H9 (cell line): ENCODE results near the gene COQ8B. TPM values are rescaled to one million over a fixed set of nuclear protein-coding genes. Genes with fewer than 3 reads are reported as not detected.

Experiments
- DNase-seq: peaks from one replicate; pipeline ENCODE4 v3.0.0-alpha.2; 2017
- H2AFZ ChIP-seq: one replicate; pipeline ENCODE4 v1.6.1; 2013; ENCODE audit warnings: mild to moderate bottlenecking, low read length, control low read depth, moderate library complexity
- H2AK5ac ChIP-seq: 2 replicates; pipeline ENCODE4 v1.6.1; 2013; ENCODE audit warnings: low read length, control low read depth, mixed read lengths; ENCODE audit not compliant: insufficient read length
- H2BK120ac ChIP-seq: one replicate; pipeline ENCODE4 v1.6.1; 2013; ENCODE audit warnings: low read depth, mild to moderate bottlenecking, low read length, control low read depth, inconsistent platforms; ENCODE audit not compliant: poor library complexity, severe bottlenecking
- H2BK12ac ChIP-seq: 2 replicates; pipeline ENCODE4 v1.6.1; 2013; ENCODE audit warnings: low read length, control low read depth, mixed read lengths, low read depth; ENCODE audit not compliant: insufficient read length
- H2BK15ac ChIP-seq: 2 replicates; pipeline ENCODE4 v1.6.1; 2013; ENCODE audit warnings: low read depth, low read length, control low read depth
- H2BK20ac ChIP-seq: one replicate; pipeline ENCODE4 v1.6.1; 2013; ENCODE audit warnings: low read depth, mild to moderate bottlenecking, low read length, control low read depth, inconsistent platforms; ENCODE audit not compliant: poor library complexity, severe bottlenecking
- H2BK5ac ChIP-seq: 2 replicates; pipeline ENCODE4 v1.6.1; 2013; ENCODE audit warnings: low read length, control low read depth, mixed read lengths; ENCODE audit not compliant: insufficient read length
- H3K14ac ChIP-seq: 2 replicates; pipeline ENCODE4 v1.6.1; 2013; ENCODE audit warnings: low read length, control low read depth; ENCODE audit not compliant: insufficient read depth
- H3K18ac ChIP-seq: 2 replicates; pipeline ENCODE4 v1.6.1; 2013; ENCODE audit warnings: low read depth, mild to moderate bottlenecking, mixed read lengths, low read length, control low read depth; ENCODE audit not compliant: insufficient read length
- H3K23ac ChIP-seq: 2 replicates; pipeline ENCODE4 v1.6.1; 2013; ENCODE audit warnings: low read length, control low read depth, mixed read lengths, low read depth; ENCODE audit not compliant: insufficient read length
- H3K23me2 ChIP-seq: 2 replicates; pipeline ENCODE4 v1.6.1; 2013; ENCODE audit warnings: low read depth, mild to moderate bottlenecking, mixed read lengths, low read length, control low read depth; ENCODE audit not compliant: insufficient read length, poor library complexity, severe bottlenecking
- H3K27ac ChIP-seq: 2 replicates; pipeline ENCODE4 v1.5.1; 2013; ENCODE audit warnings: low read length, control low read depth, mixed read lengths, low read depth; ENCODE audit not compliant: insufficient read length
- H3K27me3 ChIP-seq: 2 replicates; pipeline ENCODE4 v1.6.1; 2013; ENCODE audit warnings: low read length, control low read depth, inconsistent platforms; ENCODE audit not compliant: insufficient read depth
- H3K4ac ChIP-seq: 2 replicates; pipeline ENCODE4 v1.6.1; 2013; ENCODE audit warnings: low read depth, mild to moderate bottlenecking, control low read depth, inconsistent platforms, low read length, moderate library complexity
- H3K4me1 ChIP-seq: 2 replicates; pipeline ENCODE4 v1.6.1; 2013; ENCODE audit warnings: low read length, control low read depth, inconsistent platforms; ENCODE audit not compliant: insufficient read depth
- H3K4me2 ChIP-seq: 2 replicates; pipeline ENCODE4 v1.6.1; 2013; ENCODE audit warnings: low read length, control low read depth, mixed read lengths; ENCODE audit not compliant: insufficient read length, insufficient read depth
- H3K56ac ChIP-seq: 2 replicates; pipeline ENCODE4 v1.6.1; 2013; ENCODE audit warnings: low read depth, mild to moderate bottlenecking, mixed read lengths, low read length, control low read depth; ENCODE audit not compliant: insufficient read length
- H3K79me1 ChIP-seq: 2 replicates; pipeline ENCODE4 v1.6.1; 2013; ENCODE audit warnings: low read depth, mild to moderate bottlenecking, moderate library complexity, low read length, control low read depth, inconsistent platforms; ENCODE audit not compliant: insufficient read depth, poor library complexity, severe bottlenecking
- H3K79me2 ChIP-seq: 2 replicates; pipeline ENCODE4 v1.6.1; 2013; ENCODE audit warnings: low read length, control low read depth, inconsistent platforms; ENCODE audit not compliant: insufficient read depth
- H3K9ac ChIP-seq: 2 replicates; pipeline ENCODE4 v1.6.1; 2013; ENCODE audit warnings: low read length, control low read depth, mixed read lengths; ENCODE audit not compliant: insufficient read length; ENCODE audit errors: extremely low read depth
- H3K9me3 ChIP-seq: one replicate; pipeline ENCODE4 v1.6.1; 2013; ENCODE audit warnings: low read depth, low read length, inconsistent platforms; ENCODE audit not compliant: control insufficient read depth
- H3T11ph ChIP-seq: one replicate; pipeline ENCODE4 v1.6.1; 2013; ENCODE audit warnings: mild to moderate bottlenecking, low read length, control low read depth, inconsistent platforms
- H4K20me1 ChIP-seq: one replicate; pipeline ENCODE4 v1.6.1; 2013; ENCODE audit not compliant: control insufficient read depth, insufficient read length, insufficient read depth
- H4K5ac ChIP-seq: 2 replicates; pipeline ENCODE4 v1.6.1; 2013; ENCODE audit warnings: low read depth, mild to moderate bottlenecking, mixed read lengths, low read length, control low read depth; ENCODE audit not compliant: insufficient read length
- H4K8ac ChIP-seq: replicated peaks from 2 replicates; pipeline ENCODE4 v1.6.1; 2013; ENCODE audit warnings: low read length, control low read depth, mixed read lengths, low read depth; ENCODE audit not compliant: insufficient read length
- H4K91ac ChIP-seq: 2 replicates; pipeline ENCODE4 v1.6.1; 2013; ENCODE audit warnings: low read depth, mild to moderate bottlenecking, moderate library complexity, mixed read lengths, low read length, control low read depth; ENCODE audit not compliant: insufficient read length
- H3K27ac Mint-ChIP-seq, 3 experiments: 2 replicates in 2 of 3; 3 replicates in 1 of 3; pipeline ENCODE4 v1.8.0; 2020 to 2021; ENCODE audit warnings: mixed read lengths in 3 of 3, mild to moderate bottlenecking in 1 of 3, moderate library complexity in 1 of 3
- H3K27me3 Mint-ChIP-seq: 2 replicates; pipeline ENCODE4 v1.8.0; 2021; ENCODE audit warnings: low read depth, mild to moderate bottlenecking, moderate library complexity, mixed read lengths
- H3K36me3 Mint-ChIP-seq, 3 experiments: 2 replicates in 2 of 3; 3 replicates in 1 of 3; pipeline ENCODE4 v1.8.0; 2020 to 2021; ENCODE audit warnings: low read depth in 3 of 3, mixed read lengths in 3 of 3; ENCODE audit not compliant: insufficient read depth in 1 of 3
- H3K4me1 Mint-ChIP-seq, 2 experiments: 2 replicates each; pipeline ENCODE4 v1.8.0; 2020; ENCODE audit warnings: mixed read lengths in 2 of 2
- H3K4me3 Mint-ChIP-seq, 2 experiments: 2 replicates in 1 of 2; 3 replicates in 1 of 2; pipeline ENCODE4 v1.8.0; 2020 to 2021; ENCODE audit warnings: mild to moderate bottlenecking in 2 of 2, mixed read lengths in 2 of 2, moderate library complexity in 1 of 2
- H3K9me3 Mint-ChIP-seq, 2 experiments: 2 replicates in 1 of 2; 3 replicates in 1 of 2; pipeline ENCODE4 v1.8.0; 2020; ENCODE audit warnings: mild to moderate bottlenecking in 2 of 2, mixed read lengths in 2 of 2, moderate library complexity in 1 of 2
- whole genome bisulfite sequencing: extraction: QIAGEN DNeasy Blood & Tissue Kit; methylation state at CpG from one replicate; pipeline ENCODE4 v1.1.7; 2013; ENCODE audit warnings: missing lambda C conversion rate, low lambda C conversion rate, mixed read lengths; ENCODE audit not compliant: insufficient read length; ENCODE audit errors: extremely low coverage; 5-methylcytosine and 5-hydroxymethylcytosine counted together
- total RNA-seq: library from RNA; stranded (reverse); gene quantifications from 2 replicates; pipeline ENCODE4 v1.2.1, GENCODE V29; 2021
- TF ChIP-seq, protein P1 (sequence below): fragments of 200-600 bp; sonication (generic); conservative IDR thresholded peaks from 3 replicates; pipeline ENCODE4 v1.8.0; 2021; ENCODE audit warnings: antibody characterized with exemption, mild to moderate bottlenecking

Gene COQ8B
- total RNA-seq, 1 experiment from 2014 or later = 40.5 TPM

DNA sequence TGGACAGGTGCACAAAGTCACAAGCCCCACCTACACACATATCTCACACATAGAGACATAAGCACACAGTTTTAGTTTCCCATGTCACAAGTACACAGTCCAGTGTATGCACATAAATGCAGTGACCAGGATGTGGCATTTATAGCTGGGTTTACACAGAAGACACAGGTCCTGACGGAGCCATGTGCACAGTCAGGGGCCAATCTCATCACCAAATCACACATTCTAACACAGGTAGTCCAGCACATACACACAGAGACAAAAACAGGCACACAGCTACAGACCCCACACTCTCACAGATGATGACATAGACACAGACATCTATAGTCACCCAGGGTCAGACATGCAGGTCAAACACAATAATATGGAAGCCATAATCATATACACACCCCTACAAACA is 28.4 kb downstream of the COQ8B start:
- peaks cover 17 to 35% (median 29%) of the 10 kb centered on the region in 3 experiments for H3K36me3 Mint-ChIP-seq
- TF ChIP-seq, protein P1, sequence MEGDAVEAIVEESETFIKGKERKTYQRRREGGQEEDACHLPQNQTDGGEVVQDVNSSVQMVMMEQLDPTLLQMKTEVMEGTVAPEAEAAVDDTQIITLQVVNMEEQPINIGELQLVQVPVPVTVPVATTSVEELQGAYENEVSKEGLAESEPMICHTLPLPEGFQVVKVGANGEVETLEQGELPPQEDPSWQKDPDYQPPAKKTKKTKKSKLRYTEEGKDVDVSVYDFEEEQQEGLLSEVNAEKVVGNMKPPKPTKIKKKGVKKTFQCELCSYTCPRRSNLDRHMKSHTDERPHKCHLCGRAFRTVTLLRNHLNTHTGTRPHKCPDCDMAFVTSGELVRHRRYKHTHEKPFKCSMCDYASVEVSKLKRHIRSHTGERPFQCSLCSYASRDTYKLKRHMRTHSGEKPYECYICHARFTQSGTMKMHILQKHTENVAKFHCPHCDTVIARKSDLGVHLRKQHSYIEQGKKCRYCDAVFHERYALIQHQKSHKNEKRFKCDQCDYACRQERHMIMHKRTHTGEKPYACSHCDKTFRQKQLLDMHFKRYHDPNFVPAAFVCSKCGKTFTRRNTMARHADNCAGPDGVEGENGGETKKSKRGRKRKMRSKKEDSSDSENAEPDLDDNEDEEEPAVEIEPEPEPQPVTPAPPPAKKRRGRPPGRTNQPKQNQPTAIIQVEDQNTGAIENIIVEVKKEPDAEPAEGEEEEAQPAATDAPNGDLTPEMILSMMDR = no peak
- H3K4me2 ChIP-seq = no peak overlapping the region

More for the DNA sequence above, 28.4 kb downstream of the COQ8B start:
- no peak overlapping the region for H2AK5ac ChIP-seq
- peaks cover 9% of the 10 kb centered on the region for H4K20me1 ChIP-seq
- H2BK15ac ChIP-seq = no peak overlapping the region
- Mint-ChIP-seq H3K4me3 (no peak overlapping the region), H3K27ac (no peak overlapping the region), H3K4me1 (peaks cover 7 to 9% of the 10 kb centered on the region in 2 experiments), H3K27me3 (no peaks in the 10 kb centered on the region; the same call in 1 of the 2 replicates), H3K9me3 (no peaks in the 10 kb centered on the region)
- H3K9me3 ChIP-seq = no peaks in the 10 kb centered on the region
- H3K79me1 ChIP-seq = no peaks in the 10 kb centered on the region
- H4K5ac ChIP-seq = no peak overlapping the region
- H2BK120ac ChIP-seq = no peak overlapping the region
- no peaks in the 10 kb centered on the region for H3K79me2 ChIP-seq
- H4K8ac ChIP-seq = no peak overlapping the region
- no peak overlapping the region for H2BK12ac ChIP-seq
- H2AFZ ChIP-seq = no peak overlapping the region
- no CpG with 5 or more reads among the region's 1 CpG for WGBS
- no peak overlapping the region for H2BK5ac ChIP-seq
- H3K4me1 ChIP-seq = no peaks in the 10 kb centered on the region
- no peak overlapping the region for H2BK20ac ChIP-seq
- no peak overlapping the region for H3K9ac ChIP-seq
- no peak overlapping the region for H3K14ac ChIP-seq
- no peak overlapping the region for H3K4ac ChIP-seq
- no peak overlapping the region for H3K27ac ChIP-seq
- no peak overlapping the region for H3K18ac ChIP-seq
- H3K27me3 ChIP-seq = no peaks in the 10 kb centered on the region
- no peak overlapping the region for H3K23ac ChIP-seq
- no peak for DNase-seq
- no peak overlapping the region for H3K56ac ChIP-seq
- no peak overlapping the region for H3T11ph ChIP-seq
- peaks cover 15% of the 10 kb centered on the region for H3K23me2 ChIP-seq
- H4K91ac ChIP-seq = no peak overlapping the region
